HEK293 (cell line): Measurements from ENCODE around the gene ASAP2.

Source experiments
- CTCF ChIA-PET: fragments of 350-600 bp; formaldehyde crosslinking; extraction: SDS; loops from one replicate; lab custom pipeline; 2021; ENCODE audit warnings: antibody characterized with exemption; lab: Yijun Ruan, JAX
- POLR2A ChIA-PET: fragments of 300-600 bp; formaldehyde crosslinking; extraction: SDS; loops from one replicate; lab custom pipeline; 2020; ENCODE audit warnings: antibody characterized with exemption, inconsistent platforms; lab: Yijun Ruan, JAX
- H3K27ac ChIP-seq: fragments of 200-500 bp; sonication (Bioruptor generic); 2 replicates; pipeline ENCODE4 v1.5.1; 2014; ENCODE audit warnings: low read depth, low read length, control low read depth, inconsistent platforms; ENCODE audit errors: extremely low read depth
- H3K36me3 ChIP-seq, 2 experiments: fragments of 200-500 bp in 1 of 2; sonication (Bioruptor generic) in 1 of 2; 1 replicate in 1 of 2; 2 replicates in 1 of 2; pipeline ENCODE4 v1.5.1; 2014 to 2017; ENCODE audit warnings: inconsistent platforms in 2 of 2, low read length in 2 of 2; ENCODE audit not compliant: control insufficient read depth in 2 of 2, insufficient read depth in 1 of 2
- H3K4me1 ChIP-seq: fragments of 200-500 bp; sonication (Bioruptor generic); 2 replicates; pipeline ENCODE4 v1.5.1; 2014; ENCODE audit warnings: mild to moderate bottlenecking, low read length, inconsistent platforms; ENCODE audit not compliant: control insufficient read depth, insufficient read depth
- H3K4me3 ChIP-seq: 2 replicates; pipeline ENCODE4 v1.5.1; 2011; ENCODE audit warnings: low read depth, mild to moderate bottlenecking, control low read depth, low read length, moderate library complexity
- H3K9me3 ChIP-seq: fragments of 200-500 bp; sonication (Bioruptor generic); 2 replicates; pipeline ENCODE4 v1.5.1; 2014; ENCODE audit warnings: low read depth, low read length, inconsistent platforms; ENCODE audit not compliant: control insufficient read depth, insufficient read depth
- HOXA7 ChIP-seq: sonication (generic); formaldehyde crosslinking; IDR thresholded peaks from 2 replicates; pipeline ENCODE4 v1.8.1; 2022; ENCODE audit warnings: missing genetic modification reagents, borderline replicate concordance
- KLF17 ChIP-seq: fragments of 450-650 bp; formaldehyde crosslinking; IDR thresholded peaks from 2 replicates; pipeline ENCODE4 v1.5.1; 2016; ENCODE audit warnings: missing biosample characterization, missing genetic modification characterization
- MEIS1 ChIP-seq: sonication (generic); formaldehyde crosslinking; IDR thresholded peaks from 2 replicates; pipeline ENCODE4 v1.8.1; 2022; ENCODE audit warnings: missing genetic modification reagents, mild to moderate bottlenecking, borderline replicate concordance
- OVOL3 ChIP-seq: fragments of 450-650 bp; formaldehyde crosslinking; IDR thresholded peaks from 2 replicates; pipeline ENCODE4 v1.5.1; 2016; ENCODE audit warnings: missing biosample characterization, missing genetic modification characterization
- REPIN1 ChIP-seq: fragments of 450-650 bp; formaldehyde crosslinking; IDR thresholded peaks from 2 replicates; pipeline ENCODE4 v1.5.1; 2017; ENCODE audit warnings: missing biosample characterization, missing genetic modification characterization, low read depth
- SP7 ChIP-seq: fragments of 450-650 bp; formaldehyde crosslinking; IDR thresholded peaks from 2 replicates; pipeline ENCODE4 v1.5.1; 2016; ENCODE audit warnings: missing biosample characterization, missing genetic modification characterization
- ZNF214 ChIP-seq: fragments of 450-650 bp; formaldehyde crosslinking; IDR thresholded peaks from 2 replicates; pipeline ENCODE4 v1.5.1; 2017; ENCODE audit warnings: missing biosample characterization, mild to moderate bottlenecking, missing genetic modification characterization, borderline replicate concordance
- ZNF221 ChIP-seq: fragments of 450-650 bp; formaldehyde crosslinking; IDR thresholded peaks from 2 replicates; pipeline ENCODE4 v1.5.1; 2017; ENCODE audit warnings: missing biosample characterization, missing genetic modification characterization, borderline replicate concordance
- ZNF335 ChIP-seq: fragments of 450-650 bp; formaldehyde crosslinking; conservative IDR thresholded peaks from 2 replicates; pipeline ENCODE4 v1.5.1; 2016; ENCODE audit warnings: missing biosample characterization, missing genetic modification characterization
- ZNF341 ChIP-seq: fragments of 450-650 bp; formaldehyde crosslinking; IDR thresholded peaks from 2 replicates; pipeline ENCODE4; 2016; ENCODE audit warnings: low read depth, missing biosample characterization, missing genetic modification characterization
- ZNF423 ChIP-seq: fragments of 450-650 bp; formaldehyde crosslinking; IDR thresholded peaks from 2 replicates; pipeline ENCODE4 v1.5.1; 2016; ENCODE audit warnings: missing biosample characterization, missing genetic modification characterization
- ZNF510 ChIP-seq: fragments of 450-650 bp; formaldehyde crosslinking; IDR thresholded peaks from 2 replicates; pipeline ENCODE4 v1.5.1; 2018; ENCODE audit warnings: mild to moderate bottlenecking, missing genetic modification characterization, missing biosample characterization; ENCODE audit not compliant: insufficient replicate concordance
- ZNF580 ChIP-seq: fragments of 450-650 bp; formaldehyde crosslinking; IDR thresholded peaks from 2 replicates; pipeline ENCODE4 v1.5.1; 2016; ENCODE audit warnings: missing biosample characterization, missing genetic modification characterization
- ZNF585B ChIP-seq: fragments of 450-650 bp; formaldehyde crosslinking; IDR thresholded peaks from 2 replicates; pipeline ENCODE4 v1.5.1; 2016; ENCODE audit warnings: missing biosample characterization, missing genetic modification characterization
- ZNF658 ChIP-seq: fragments of 450-650 bp; formaldehyde crosslinking; IDR thresholded peaks from 2 replicates; pipeline ENCODE4; 2016; ENCODE audit warnings: missing biosample characterization, missing genetic modification characterization
- ZNF692 ChIP-seq: fragments of 450-650 bp; formaldehyde crosslinking; IDR thresholded peaks from 2 replicates; pipeline ENCODE4 v1.5.1; 2016; ENCODE audit warnings: missing biosample characterization, missing genetic modification characterization
- ZNF76 ChIP-seq: fragments of 450-650 bp; formaldehyde crosslinking; IDR thresholded peaks from 2 replicates; pipeline ENCODE4; 2016; ENCODE audit warnings: low read depth, missing biosample characterization, missing genetic modification characterization, borderline replicate concordance
- ZNF777 ChIP-seq: fragments of 450-650 bp; formaldehyde crosslinking; IDR thresholded peaks from 2 replicates; pipeline ENCODE4 v1.5.1; 2017; ENCODE audit warnings: missing biosample characterization, missing genetic modification characterization, borderline replicate concordance
- ZNF791 ChIP-seq: fragments of 450-650 bp; formaldehyde crosslinking; IDR thresholded peaks from 2 replicates; pipeline ENCODE4 v1.5.1; 2016; ENCODE audit warnings: missing biosample characterization, missing genetic modification characterization
- ZNF830 ChIP-seq: fragments of 450-650 bp; IDR thresholded peaks from 2 replicates; pipeline ENCODE4 v1.5.0; 2018; ENCODE audit warnings: missing biosample characterization, missing genetic modification characterization, low read depth, mild to moderate bottlenecking, moderate library complexity
- ZSCAN23 ChIP-seq: fragments of 450-650 bp; formaldehyde crosslinking; IDR thresholded peaks from 2 replicates; pipeline ENCODE4 v1.5.1; 2016; ENCODE audit warnings: missing biosample characterization, missing genetic modification characterization
- TF ChIP-seq, protein P1 (sequence below): fragments of 450-650 bp; formaldehyde crosslinking; IDR thresholded peaks from 2 replicates; pipeline ENCODE4 v1.5.1; 2016; ENCODE audit warnings: missing biosample characterization, missing genetic modification characterization, low read depth
- TF ChIP-seq, protein P2 (sequence below): fragments of 450-650 bp; formaldehyde crosslinking; IDR thresholded peaks from 2 replicates; pipeline ENCODE4 v1.5.1; 2016; ENCODE audit warnings: missing biosample characterization, missing genetic modification characterization

Gene ASAP2

DNA sequence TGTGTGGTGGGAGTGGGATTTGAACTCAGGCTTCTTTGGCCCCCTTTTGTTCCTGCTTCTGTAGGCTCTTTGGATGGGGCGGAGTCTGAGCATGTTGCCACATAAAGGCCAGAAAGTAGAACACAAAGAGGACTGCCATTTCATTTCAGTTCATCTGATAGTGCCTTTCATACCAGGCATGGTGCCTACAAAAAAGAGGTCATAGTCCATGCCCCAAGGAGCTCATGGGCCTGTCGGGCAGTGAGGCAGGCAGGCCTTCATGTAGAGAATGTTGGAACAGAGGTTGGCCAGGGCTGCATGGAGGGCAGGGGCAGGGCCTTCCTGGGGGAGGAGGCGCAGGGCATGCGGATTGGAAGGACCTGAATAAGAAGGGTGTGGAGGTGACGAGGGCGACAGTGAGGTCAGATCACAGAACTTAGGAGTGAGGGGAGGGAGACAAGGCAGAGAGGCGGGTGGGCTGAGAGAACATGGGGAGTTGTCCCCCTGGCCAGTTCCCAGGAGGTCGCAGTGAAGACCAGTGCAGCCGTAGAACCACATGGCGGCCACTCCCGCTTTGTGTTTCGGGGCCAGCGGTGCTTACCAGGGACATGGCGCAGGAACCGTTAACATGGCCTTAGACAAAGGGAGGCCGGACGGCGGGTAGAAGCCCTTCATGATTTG lies 167.6 kb downstream of the ASAP2 start:
- H3K27ac ChIP-seq, result no peak overlapping the region
- H3K4me1 ChIP-seq, result peaks cover 3% of the 10 kb centered on the region
- no peak overlapping the region for H3K4me3 ChIP-seq
- TF ChIP-seq ZNF692 (tag by site-specific recombination) (no peak), SP7 (tag by site-specific recombination) (no peak), OVOL3 (no peak), MEIS1 (no peak), ZNF791 (tag by site-specific recombination) (no peak), ZNF341 (tag by site-specific recombination) (no peak), REPIN1 (tag by site-specific recombination) (no peak), ZSCAN23 (tag by site-specific recombination) (no peak), ZNF335 (tag by site-specific recombination) (no peak), ZNF214 (no peak), ZNF830 (tag by site-specific recombination) (no peak)
- TF ChIP-seq, protein P1, sequence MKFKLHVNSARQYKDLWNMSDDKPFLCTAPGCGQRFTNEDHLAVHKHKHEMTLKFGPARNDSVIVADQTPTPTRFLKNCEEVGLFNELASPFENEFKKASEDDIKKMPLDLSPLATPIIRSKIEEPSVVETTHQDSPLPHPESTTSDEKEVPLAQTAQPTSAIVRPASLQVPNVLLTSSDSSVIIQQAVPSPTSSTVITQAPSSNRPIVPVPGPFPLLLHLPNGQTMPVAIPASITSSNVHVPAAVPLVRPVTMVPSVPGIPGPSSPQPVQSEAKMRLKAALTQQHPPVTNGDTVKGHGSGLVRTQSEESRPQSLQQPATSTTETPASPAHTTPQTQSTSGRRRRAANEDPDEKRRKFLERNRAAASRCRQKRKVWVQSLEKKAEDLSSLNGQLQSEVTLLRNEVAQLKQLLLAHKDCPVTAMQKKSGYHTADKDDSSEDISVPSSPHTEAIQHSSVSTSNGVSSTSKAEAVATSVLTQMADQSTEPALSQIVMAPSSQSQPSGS (tag by site-specific recombination), result no peak
- ChIA-PET CTCF (interaction anchor here (0.7 kb wide), 1 partner anchor 183 kb away, joined by 3 read pairs; no protein-coding TSS in a partner anchor), POLR2A (no interaction called here)
- no peaks in the 10 kb centered on the region for H3K9me3 ChIP-seq
- peaks cover 0 to 52% of the 10 kb centered on the region in 2 experiments; a peak in 1 of 3 replicates for H3K36me3 ChIP-seq

GRCh38 chr2:9375857-9376428 lies 169.3 kb downstream of the ASAP2 start:
- Histone ChIP-seq H3K4me1 (peaks cover under 1% of the 10 kb centered on the region), H3K4me3 (no peak overlapping the region), H3K27ac (no peak overlapping the region), H3K9me3 (no peaks in the 10 kb centered on the region), H3K36me3 (peaks cover 0 to 55% of the 10 kb centered on the region in 2 experiments; a peak in 2 of 3 replicates)
- ChIA-PET POLR2A (no interaction called here), CTCF (no interaction called here)
- TF ChIP-seq ZNF658 (tag by site-specific recombination) (no peak), ZNF585B (peak; percentile 40)

- POLR2A ChIA-PET, result no interaction called here
- peaks cover 2% of the 10 kb centered on the region for H3K4me1 ChIP-seq
- peaks cover 0 to 63% of the 10 kb centered on the region in 2 experiments; a peak in 2 of 3 replicates for H3K36me3 ChIP-seq
- H3K4me3 ChIP-seq, result no peak overlapping the region
- H3K27ac ChIP-seq, result no peak overlapping the region
- CTCF ChIA-PET, result no interaction called here
- H3K9me3 ChIP-seq, result no peaks in the 10 kb centered on the region
- TF ChIP-seq ZNF510 (tag by site-specific recombination), result no peak
- TF ChIP-seq ZNF221 (tag by site-specific recombination), result no peak
- TF ChIP-seq, protein P2, sequence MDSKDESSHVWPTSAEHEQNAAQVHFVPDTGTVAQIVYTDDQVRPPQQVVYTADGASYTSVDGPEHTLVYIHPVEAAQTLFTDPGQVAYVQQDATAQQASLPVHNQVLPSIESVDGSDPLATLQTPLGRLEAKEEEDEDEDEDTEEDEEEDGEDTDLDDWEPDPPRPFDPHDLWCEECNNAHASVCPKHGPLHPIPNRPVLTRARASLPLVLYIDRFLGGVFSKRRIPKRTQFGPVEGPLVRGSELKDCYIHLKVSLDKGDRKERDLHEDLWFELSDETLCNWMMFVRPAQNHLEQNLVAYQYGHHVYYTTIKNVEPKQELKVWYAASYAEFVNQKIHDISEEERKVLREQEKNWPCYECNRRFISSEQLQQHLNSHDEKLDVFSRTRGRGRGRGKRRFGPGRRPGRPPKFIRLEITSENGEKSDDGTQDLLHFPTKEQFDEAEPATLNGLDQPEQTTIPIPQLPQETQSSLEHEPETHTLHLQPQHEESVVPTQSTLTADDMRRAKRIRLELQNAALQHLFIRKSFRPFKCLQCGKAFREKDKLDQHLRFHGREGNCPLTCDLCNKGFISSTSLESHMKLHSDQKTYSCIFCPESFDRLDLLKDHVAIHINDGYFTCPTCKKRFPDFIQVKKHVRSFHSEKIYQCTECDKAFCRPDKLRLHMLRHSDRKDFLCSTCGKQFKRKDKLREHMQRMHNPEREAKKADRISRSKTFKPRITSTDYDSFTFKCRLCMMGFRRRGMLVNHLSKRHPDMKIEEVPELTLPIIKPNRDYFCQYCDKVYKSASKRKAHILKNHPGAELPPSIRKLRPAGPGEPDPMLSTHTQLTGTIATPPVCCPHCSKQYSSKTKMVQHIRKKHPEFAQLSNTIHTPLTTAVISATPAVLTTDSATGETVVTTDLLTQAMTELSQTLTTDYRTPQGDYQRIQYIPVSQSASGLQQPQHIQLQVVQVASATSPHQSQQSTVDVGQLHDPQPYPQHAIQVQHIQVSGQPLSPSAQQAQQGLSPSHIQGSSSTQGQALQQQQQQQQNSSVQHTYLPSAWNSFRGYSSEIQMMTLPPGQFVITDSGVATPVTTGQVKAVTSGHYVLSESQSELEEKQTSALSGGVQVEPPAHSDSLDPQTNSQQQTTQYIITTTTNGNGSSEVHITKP (tag by site-specific recombination), result no peak
- no peak for TF ChIP-seq KLF17 (tag by site-specific recombination)
- TF ChIP-seq ZNF580 (tag by site-specific recombination), result no peak
- TF ChIP-seq ZNF777, result no peak
- TF ChIP-seq ZNF76 (tag by site-specific recombination), result no peak
- no peak for TF ChIP-seq ZNF423 (tag by site-specific recombination)
- TF ChIP-seq HOXA7 (CRISPR knock-in tag), result no peak
These were observed 171.0 kb downstream of the ASAP2 start for GRCh38 chr2:9377461-9378097.
